Measurements from ENCODE around the gene COA6. TPM values are rescaled to one million over a fixed set of nuclear protein-coding genes. Genes with fewer than 3 reads are reported as not detected.

The COA6 gene
- total RNA-seq, 4 donors from 2014 or later: 53.7 to 113 (median 58.7) TPM

DNA sequence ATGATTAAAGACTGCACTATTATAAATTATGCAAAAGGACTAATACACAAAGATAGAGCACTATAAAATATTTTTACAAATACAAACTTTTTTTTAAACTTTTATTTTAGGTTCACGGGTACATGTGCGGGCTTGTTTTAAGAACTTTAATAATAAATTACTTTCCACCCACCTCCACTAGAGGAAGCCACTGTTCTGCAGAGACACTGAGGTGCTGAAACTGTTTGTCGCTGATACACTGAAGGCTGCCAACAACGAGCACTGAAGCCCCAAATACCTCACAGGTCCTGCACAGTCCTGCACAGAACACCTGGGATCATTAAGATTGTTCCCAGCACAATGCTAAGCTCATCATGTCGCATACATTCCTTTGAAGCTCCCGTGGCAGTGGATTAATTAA, 19.9 kb downstream of the COA6 start:
- intact Hi-C loops (cut with DNase I; ENCODE audit: low total_unique reads) (no loop called here), in situ Hi-C loops (cut with MboI; ENCODE audit: low sequenced_read_pairs in 4 of 4) (no loop called here)
- Histone ChIP-seq H3K4me1 (peaks cover 2 to 4% of the 10 kb centered on the region in 2 donors), H3K27me3 (no peaks in the 10 kb centered on the region), H3K9me3 (no peaks in the 10 kb centered on the region), H3K36me3 (peaks cover 0 to 30% of the 10 kb centered on the region in 2 donors), H3K27ac (no peak overlapping the region), H3K4me3 (no peak overlapping the region)
- DNase-seq (no peak), ATAC-seq (no peak)
- no peak for TF ChIP-seq POLR2A (IDR thresholded peaks at IDR 0.05)
- TF ChIP-seq, protein P1, sequence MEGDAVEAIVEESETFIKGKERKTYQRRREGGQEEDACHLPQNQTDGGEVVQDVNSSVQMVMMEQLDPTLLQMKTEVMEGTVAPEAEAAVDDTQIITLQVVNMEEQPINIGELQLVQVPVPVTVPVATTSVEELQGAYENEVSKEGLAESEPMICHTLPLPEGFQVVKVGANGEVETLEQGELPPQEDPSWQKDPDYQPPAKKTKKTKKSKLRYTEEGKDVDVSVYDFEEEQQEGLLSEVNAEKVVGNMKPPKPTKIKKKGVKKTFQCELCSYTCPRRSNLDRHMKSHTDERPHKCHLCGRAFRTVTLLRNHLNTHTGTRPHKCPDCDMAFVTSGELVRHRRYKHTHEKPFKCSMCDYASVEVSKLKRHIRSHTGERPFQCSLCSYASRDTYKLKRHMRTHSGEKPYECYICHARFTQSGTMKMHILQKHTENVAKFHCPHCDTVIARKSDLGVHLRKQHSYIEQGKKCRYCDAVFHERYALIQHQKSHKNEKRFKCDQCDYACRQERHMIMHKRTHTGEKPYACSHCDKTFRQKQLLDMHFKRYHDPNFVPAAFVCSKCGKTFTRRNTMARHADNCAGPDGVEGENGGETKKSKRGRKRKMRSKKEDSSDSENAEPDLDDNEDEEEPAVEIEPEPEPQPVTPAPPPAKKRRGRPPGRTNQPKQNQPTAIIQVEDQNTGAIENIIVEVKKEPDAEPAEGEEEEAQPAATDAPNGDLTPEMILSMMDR (IDR thresholded peaks at IDR 0.05 in 4 of 5, conservative IDR thresholded peaks at IDR 0.05 in 1 of 5): no peak

DNA sequence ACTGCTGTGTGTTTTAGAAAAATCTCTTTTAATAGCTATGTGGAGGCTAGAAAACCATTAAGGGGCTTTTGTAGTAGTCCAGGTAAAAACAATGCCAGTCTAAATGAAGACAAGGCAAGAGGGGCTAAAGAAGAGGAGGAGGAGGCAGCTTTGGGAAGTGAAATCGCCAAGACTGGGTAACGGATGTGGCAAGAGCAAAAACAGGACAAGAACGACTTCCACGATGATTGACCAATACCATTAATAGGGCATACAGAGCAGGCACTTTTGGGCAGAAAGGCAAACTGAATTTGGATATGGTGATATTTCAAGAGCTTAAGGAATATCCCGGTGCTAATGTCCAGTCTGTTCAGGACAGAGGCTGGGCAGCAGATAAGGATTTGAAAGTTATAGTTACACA, 22.0 kb downstream of the COA6 start:
- ATAC-seq (no peak), DNase-seq (no peak)
- in situ Hi-C loops (cut with MboI; ENCODE audit: low sequenced_read_pairs in 4 of 4): no loop called here
- intact Hi-C loops (cut with DNase I; ENCODE audit: low total_unique reads): no loop called here
- no peak for TF ChIP-seq POLR2A (IDR thresholded peaks at IDR 0.05)
- TF ChIP-seq, protein P1 (IDR thresholded peaks at IDR 0.05 in 4 of 5, conservative IDR thresholded peaks at IDR 0.05 in 1 of 5): no peak
- Histone ChIP-seq H3K4me3 (no peak overlapping the region), H3K36me3 (peaks cover 0 to 30% of the 10 kb centered on the region in 2 donors), H3K4me1 (peaks cover 10 to 13% of the 10 kb centered on the region in 2 donors), H3K27me3 (no peaks in the 10 kb centered on the region), H3K9me3 (no peaks in the 10 kb centered on the region), H3K27ac (no peak overlapping the region)

GRCh38 chr1:234396092-234396491, 22.8 kb downstream of the COA6 start:
- ATAC-seq (no peak), DNase-seq (no peak)
- H3K36me3 ChIP-seq: peaks cover 0 to 25% of the 10 kb centered on the region in 2 donors
- no peak overlapping the region for H3K4me3 ChIP-seq
- TF ChIP-seq POLR2A (IDR thresholded peaks at IDR 0.05): no peak
- TF ChIP-seq, protein P1 (IDR thresholded peaks at IDR 0.05 in 4 of 5, conservative IDR thresholded peaks at IDR 0.05 in 1 of 5): no peak
- intact Hi-C loops (cut with DNase I; ENCODE audit: low total_unique reads) (no loop called here), in situ Hi-C loops (cut with MboI; ENCODE audit: low sequenced_read_pairs in 4 of 4) (no loop called here)
- no peaks in the 10 kb centered on the region for H3K27me3 ChIP-seq
- no peak overlapping the region for H3K27ac ChIP-seq
- H3K4me1 ChIP-seq: peaks cover 13 to 18% of the 10 kb centered on the region in 2 donors
- no peaks in the 10 kb centered on the region for H3K9me3 ChIP-seq

GRCh38 chr1:234396871-234397270, 23.6 kb downstream of the COA6 start:
- Histone ChIP-seq H3K4me3 (no peak overlapping the region), H3K27me3 (no peaks in the 10 kb centered on the region), H3K4me1 (peaks cover 13 to 23% of the 10 kb centered on the region in 2 donors), H3K9me3 (no peaks in the 10 kb centered on the region), H3K27ac (no peak overlapping the region), H3K36me3 (peaks cover 0 to 17% of the 10 kb centered on the region in 2 donors)
- DNase-seq (no peak), ATAC-seq (no peak)
- in situ Hi-C loops (cut with MboI; ENCODE audit: low sequenced_read_pairs in 4 of 4): no loop called here
- TF ChIP-seq, protein P1 (IDR thresholded peaks at IDR 0.05 in 4 of 5, conservative IDR thresholded peaks at IDR 0.05 in 1 of 5): no peak
- TF ChIP-seq POLR2A (IDR thresholded peaks at IDR 0.05): no peak
- intact Hi-C loops (cut with DNase I; ENCODE audit: low total_unique reads): no loop called here

DNA sequence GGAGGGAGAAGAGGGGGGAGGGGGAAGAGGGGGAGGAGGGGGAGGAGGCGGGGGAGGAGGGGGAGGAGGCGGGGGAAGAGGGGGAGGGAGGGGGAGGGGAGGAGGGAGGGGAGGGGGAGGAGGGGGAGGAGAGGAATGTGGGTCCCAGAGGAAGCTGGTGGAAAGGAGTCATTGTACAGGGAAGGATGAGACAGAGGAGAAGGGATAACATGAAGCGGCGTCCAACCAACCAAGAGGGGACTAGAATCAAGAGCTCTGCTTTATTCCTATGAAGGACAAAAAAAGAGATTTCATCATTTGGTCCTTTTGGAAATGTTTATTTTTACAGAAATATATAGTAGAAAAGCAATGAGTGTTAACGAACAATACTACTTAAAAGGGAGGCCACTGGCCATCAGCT, 24.5 kb downstream of the COA6 start:
- in situ Hi-C loops (cut with MboI; ENCODE audit: low sequenced_read_pairs in 4 of 4): no loop called here
- ATAC-seq: no peak

More for the DNA sequence above, 24.5 kb downstream of the COA6 start:
- peaks cover 0 to 8% of the 10 kb centered on the region in 2 donors for H3K36me3 ChIP-seq
- no peak for DNase-seq
- H3K27ac ChIP-seq: peak overlapping the region; percentile 77 to 81 (median 78)
- no peaks in the 10 kb centered on the region for H3K27me3 ChIP-seq
- H3K4me1 ChIP-seq: peaks cover 13 to 24% of the 10 kb centered on the region in 2 donors
- TF ChIP-seq, protein P1 (IDR thresholded peaks at IDR 0.05 in 4 of 5, conservative IDR thresholded peaks at IDR 0.05 in 1 of 5): no peak
- no peak for TF ChIP-seq POLR2A (IDR thresholded peaks at IDR 0.05)
- no peaks in the 10 kb centered on the region for H3K9me3 ChIP-seq
- intact Hi-C loops (cut with DNase I; ENCODE audit: low total_unique reads): no loop called here
- H3K4me3 ChIP-seq: no peak overlapping the region
